B cell (primary cell): ENCODE measurements around the gene FRMD4A.

Source experiments
- EZH2 ChIP-seq: IDR thresholded peaks from 2 replicates; pipeline ENCODE4 v1.6.1; 2012; ENCODE audit warnings: borderline replicate concordance, low read depth, mild to moderate bottlenecking, moderate library complexity, low read length; ENCODE audit not compliant: insufficient read depth, poor library complexity, severe bottlenecking
- TF ChIP-seq, protein P1 (sequence below): fragments of 200-600 bp; IDR thresholded peaks from one replicate; pipeline ENCODE4 v1.8.0; 2022; ENCODE audit warnings: antibody characterized with exemption, mild to moderate bottlenecking

- TF ChIP-seq, protein P1, sequence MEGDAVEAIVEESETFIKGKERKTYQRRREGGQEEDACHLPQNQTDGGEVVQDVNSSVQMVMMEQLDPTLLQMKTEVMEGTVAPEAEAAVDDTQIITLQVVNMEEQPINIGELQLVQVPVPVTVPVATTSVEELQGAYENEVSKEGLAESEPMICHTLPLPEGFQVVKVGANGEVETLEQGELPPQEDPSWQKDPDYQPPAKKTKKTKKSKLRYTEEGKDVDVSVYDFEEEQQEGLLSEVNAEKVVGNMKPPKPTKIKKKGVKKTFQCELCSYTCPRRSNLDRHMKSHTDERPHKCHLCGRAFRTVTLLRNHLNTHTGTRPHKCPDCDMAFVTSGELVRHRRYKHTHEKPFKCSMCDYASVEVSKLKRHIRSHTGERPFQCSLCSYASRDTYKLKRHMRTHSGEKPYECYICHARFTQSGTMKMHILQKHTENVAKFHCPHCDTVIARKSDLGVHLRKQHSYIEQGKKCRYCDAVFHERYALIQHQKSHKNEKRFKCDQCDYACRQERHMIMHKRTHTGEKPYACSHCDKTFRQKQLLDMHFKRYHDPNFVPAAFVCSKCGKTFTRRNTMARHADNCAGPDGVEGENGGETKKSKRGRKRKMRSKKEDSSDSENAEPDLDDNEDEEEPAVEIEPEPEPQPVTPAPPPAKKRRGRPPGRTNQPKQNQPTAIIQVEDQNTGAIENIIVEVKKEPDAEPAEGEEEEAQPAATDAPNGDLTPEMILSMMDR: no peak
- TF ChIP-seq EZH2: no peak
These were observed 671.6 kb downstream of the FRMD4A start for GRCh38 chr10:13658871-13659685.
